ENCODE data around the gene CD47. TPM values are rescaled to one million over a fixed set of nuclear protein-coding genes. Genes with fewer than 3 reads are reported as not detected.

Gene CD47
- total RNA-seq (2022) (15.5 and 15.8 TPM in 2 replicates), Bru-seq, nascent RNA (percentile 53 among the genes with signal in this experiment), BruChase-seq, experiment 1, labeled RNA remaining after a 2-hour chase (percentile 59 among the genes with signal in this experiment), BruChase-seq, experiment 2, labeled RNA remaining after a 6-hour chase (percentile 65 among the genes with signal in this experiment)
- long read RNA-seq, full-length matches to known transcripts = 26 of 35 reads
- long read RNA-seq, partial matches to known transcripts = 0 of 35 reads
- long read RNA-seq, other reads (novel, unspliced or antisense) = 9 of 35 reads

DNA sequence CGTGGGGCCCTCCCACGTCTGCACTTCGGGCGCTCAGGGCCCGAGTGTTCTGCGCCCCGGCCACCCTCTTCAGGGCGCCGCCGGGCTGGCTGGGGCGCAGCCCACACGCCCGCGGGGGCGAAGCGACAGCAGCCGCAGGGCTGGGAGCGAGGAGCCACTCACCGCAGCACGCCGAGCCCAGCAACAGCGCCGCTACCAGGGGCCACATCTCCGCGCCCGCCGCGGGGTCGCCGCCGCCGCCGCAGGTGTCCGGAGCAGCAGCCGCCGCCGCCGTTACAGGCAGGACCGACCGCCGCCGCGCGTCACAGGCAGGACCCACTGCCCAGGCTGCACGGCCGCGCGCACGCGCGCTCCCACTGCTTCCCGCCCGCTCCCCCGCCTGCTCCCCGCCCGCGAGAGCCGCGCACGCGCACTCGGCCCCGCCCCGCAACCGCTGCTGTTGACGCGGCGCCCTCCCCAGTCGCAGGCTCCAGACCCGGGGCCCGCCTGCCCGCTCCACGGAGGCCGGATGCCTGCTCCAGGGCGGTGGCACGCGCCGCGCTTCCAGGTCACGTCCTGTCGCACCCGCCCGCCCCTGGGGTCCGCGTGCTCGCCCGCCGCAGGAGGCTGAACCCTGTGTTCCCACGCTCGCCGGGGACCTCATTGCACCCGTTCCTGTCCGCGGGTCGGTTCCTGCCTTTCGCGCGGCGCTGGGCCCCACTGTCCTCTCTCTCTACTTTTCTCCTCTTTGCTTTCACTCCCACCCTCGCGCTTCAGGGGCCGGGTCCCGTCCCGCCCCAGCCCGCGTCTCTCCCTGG, at the start of gene CD47:
TSS of gene CD47 (minus strand) at position 331 of the 797 bp plus-strand sequence. CDS start at position 208, 123 bp downstream.
- no TSS peak for BruUV-seq (replicated peaks)
- ChIA-PET POLR2A (no interaction called here), CTCF (no interaction called here)
- intact Hi-C loops (cut with micrococcal nuclease; ENCODE audit: unreplicated experiment) = no loop called here
- Mint-ChIP-seq H3K9me3 (ENCODE audit: unreplicated experiment) (no peaks in the 10 kb centered on the region), H3K27ac (ENCODE audit: unreplicated experiment) (peak within 1 kb of the TSS; percentile 65), H3K36me3 (ENCODE audit: insufficient read depth, unreplicated experiment) (peaks cover 5% of the 10 kb centered on the region), H3K4me1 (ENCODE audit: low read depth, unreplicated experiment) (no peaks in the 10 kb centered on the region), H3K4me3 (ENCODE audit: unreplicated experiment) (peak within 1 kb of the TSS; percentile 91), H3K27me3 (ENCODE audit: insufficient read depth, unreplicated experiment) (peaks cover 3% of the 10 kb centered on the region)
- TF ChIP-seq, protein P1, sequence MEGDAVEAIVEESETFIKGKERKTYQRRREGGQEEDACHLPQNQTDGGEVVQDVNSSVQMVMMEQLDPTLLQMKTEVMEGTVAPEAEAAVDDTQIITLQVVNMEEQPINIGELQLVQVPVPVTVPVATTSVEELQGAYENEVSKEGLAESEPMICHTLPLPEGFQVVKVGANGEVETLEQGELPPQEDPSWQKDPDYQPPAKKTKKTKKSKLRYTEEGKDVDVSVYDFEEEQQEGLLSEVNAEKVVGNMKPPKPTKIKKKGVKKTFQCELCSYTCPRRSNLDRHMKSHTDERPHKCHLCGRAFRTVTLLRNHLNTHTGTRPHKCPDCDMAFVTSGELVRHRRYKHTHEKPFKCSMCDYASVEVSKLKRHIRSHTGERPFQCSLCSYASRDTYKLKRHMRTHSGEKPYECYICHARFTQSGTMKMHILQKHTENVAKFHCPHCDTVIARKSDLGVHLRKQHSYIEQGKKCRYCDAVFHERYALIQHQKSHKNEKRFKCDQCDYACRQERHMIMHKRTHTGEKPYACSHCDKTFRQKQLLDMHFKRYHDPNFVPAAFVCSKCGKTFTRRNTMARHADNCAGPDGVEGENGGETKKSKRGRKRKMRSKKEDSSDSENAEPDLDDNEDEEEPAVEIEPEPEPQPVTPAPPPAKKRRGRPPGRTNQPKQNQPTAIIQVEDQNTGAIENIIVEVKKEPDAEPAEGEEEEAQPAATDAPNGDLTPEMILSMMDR (IDR thresholded peaks at IDR 0.05; ENCODE audit: insufficient read depth in 1 of 2, low read depth in 1 of 2, low read length in 1 of 2, severe bottlenecking in 1 of 2, unreplicated experiment in 1 of 2) = no peak
- Histone ChIP-seq H3K4me3 (ENCODE audit: low read depth, low read length) (peak within 1 kb of the TSS; percentile 71), H3K4me1 (0 out of 2 replicates have a peak, but pooled peaks cover 3% of the 10 kb centered on the region), H3K36me3 (ENCODE audit: control insufficient read depth, insufficient read depth, low read length) (no peaks in the 10 kb centered on the region), H3K9me3 (peaks cover 5% of the 10 kb centered on the region; the same call in 1 of the 2 replicates), H3K27me3 (replicated peaks; ENCODE audit: control insufficient read depth, insufficient read depth, low read length) (no peaks in the 10 kb centered on the region)
- DNase-seq = peak; percentile 83 to 91

DNA sequence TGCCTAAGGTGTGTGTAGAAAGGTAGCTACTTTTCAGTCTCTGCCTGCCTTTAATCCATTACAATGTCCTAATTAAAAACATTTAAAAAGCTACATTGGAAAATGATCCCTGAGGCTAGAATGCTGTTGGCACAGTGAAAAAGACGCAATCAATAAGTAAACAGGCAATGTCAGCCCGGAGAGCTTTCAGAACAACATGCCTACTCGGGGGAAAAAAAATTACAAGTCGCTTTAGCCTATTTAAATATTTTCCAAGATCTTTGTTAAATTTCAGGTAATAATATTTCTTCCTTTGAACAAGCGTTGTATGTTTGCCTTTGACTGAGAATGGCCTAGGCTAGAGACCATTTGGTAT, 46.6 kb upstream of the CD47 start:
- Histone ChIP-seq H3K36me3 (ENCODE audit: control insufficient read depth, insufficient read depth, low read length) (no peaks in the 10 kb centered on the region), H3K27me3 (replicated peaks; ENCODE audit: control insufficient read depth, insufficient read depth, low read length) (no peaks in the 10 kb centered on the region), H3K4me3 (ENCODE audit: low read depth, low read length) (no peak overlapping the region), H3K4me1 (0 out of 2 replicates have a peak, but pooled peaks cover 3% of the 10 kb centered on the region), H3K9me3 (no peaks in the 10 kb centered on the region)
- Mint-ChIP-seq H3K9me3 (ENCODE audit: unreplicated experiment) (no peaks in the 10 kb centered on the region), H3K36me3 (ENCODE audit: insufficient read depth, unreplicated experiment) (no peaks in the 10 kb centered on the region), H3K4me3 (ENCODE audit: unreplicated experiment) (no peak overlapping the region), H3K27ac (ENCODE audit: unreplicated experiment) (peak overlapping the region; percentile 64), H3K27me3 (ENCODE audit: insufficient read depth, unreplicated experiment) (no peaks in the 10 kb centered on the region), H3K4me1 (ENCODE audit: low read depth, unreplicated experiment) (no peaks in the 10 kb centered on the region)
- intact Hi-C loops (cut with micrococcal nuclease; ENCODE audit: unreplicated experiment) = no loop called here
- DNase-seq = no peak
- CTCF ChIA-PET = no interaction called here
- TF ChIP-seq, protein P1 (IDR thresholded peaks at IDR 0.05; ENCODE audit: insufficient read depth in 1 of 2, low read depth in 1 of 2, low read length in 1 of 2, severe bottlenecking in 1 of 2, unreplicated experiment in 1 of 2) = no peak
- no TSS peak for BruUV-seq (replicated peaks)
- POLR2A ChIA-PET = no interaction called here

DNA sequence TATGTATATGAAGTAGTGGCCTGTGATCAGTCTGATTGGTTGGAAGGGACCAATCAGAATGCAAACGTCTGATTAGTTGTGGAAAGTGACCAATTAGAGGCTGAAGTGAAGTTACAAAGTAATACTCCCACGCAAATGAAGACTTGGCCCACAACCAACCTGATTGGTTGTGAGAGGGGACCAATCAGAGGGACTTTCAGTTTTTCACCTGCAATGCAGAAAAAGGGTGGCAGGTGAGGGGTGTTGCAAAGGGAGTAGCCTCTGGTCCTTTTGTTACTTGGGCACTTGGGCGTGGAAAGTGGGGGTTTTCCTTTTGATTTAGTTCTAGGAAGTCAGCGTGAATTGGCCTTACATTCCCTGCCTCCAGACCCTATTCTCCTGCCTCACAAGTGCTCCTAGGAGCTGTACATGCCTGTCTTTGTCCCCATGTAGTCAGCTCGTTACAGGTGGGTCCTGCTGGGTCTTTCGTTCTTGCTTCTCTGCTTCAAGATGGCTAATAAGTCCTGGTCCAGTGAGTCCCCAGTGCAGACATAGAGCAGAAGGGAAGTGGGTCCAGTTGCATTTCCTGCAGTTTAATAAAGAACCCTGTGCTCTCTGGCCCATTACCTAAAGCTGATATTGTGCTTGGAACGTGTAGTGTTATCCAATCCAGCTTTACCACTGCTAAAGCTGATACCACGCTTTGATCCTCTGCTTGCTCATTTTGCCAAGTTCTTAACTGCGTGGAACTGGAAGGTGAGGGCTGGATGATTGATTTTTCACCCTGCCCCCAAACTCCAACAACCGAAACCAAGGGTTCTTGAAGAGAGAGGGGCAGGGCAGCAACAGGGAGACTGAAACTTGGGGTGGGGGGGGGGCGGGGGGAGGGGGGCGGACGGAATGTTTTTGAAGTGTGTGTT, 46.0 kb upstream of the CD47 start:
- Histone ChIP-seq H3K4me3 (ENCODE audit: low read depth, low read length) (no peak overlapping the region), H3K4me1 (0 out of 2 replicates have a peak, but pooled peaks cover 3% of the 10 kb centered on the region), H3K36me3 (ENCODE audit: control insufficient read depth, insufficient read depth, low read length) (no peaks in the 10 kb centered on the region), H3K9me3 (no peaks in the 10 kb centered on the region), H3K27me3 (replicated peaks; ENCODE audit: control insufficient read depth, insufficient read depth, low read length) (no peaks in the 10 kb centered on the region)
- DNase-seq = peak in 1 of 2 experiments; percentile 5
- peaks cover under 1% of the 10 kb centered on the region for H3K27me3 Mint-ChIP-seq (ENCODE audit: insufficient read depth, unreplicated experiment)
- CTCF ChIA-PET = no interaction called here
- H3K4me3 Mint-ChIP-seq (ENCODE audit: unreplicated experiment) = no peak overlapping the region
- POLR2A ChIA-PET = no interaction called here
- no peaks in the 10 kb centered on the region for H3K36me3 Mint-ChIP-seq (ENCODE audit: insufficient read depth, unreplicated experiment)
- BruUV-seq (replicated peaks) = no TSS peak
- intact Hi-C loops (cut with micrococcal nuclease; ENCODE audit: unreplicated experiment) = no loop called here
- H3K27ac Mint-ChIP-seq (ENCODE audit: unreplicated experiment) = peak overlapping the region; percentile 64
- TF ChIP-seq, protein P1 (IDR thresholded peaks at IDR 0.05; ENCODE audit: insufficient read depth in 1 of 2, low read depth in 1 of 2, low read length in 1 of 2, severe bottlenecking in 1 of 2, unreplicated experiment in 1 of 2) = no peak
- H3K9me3 Mint-ChIP-seq (ENCODE audit: unreplicated experiment) = no peaks in the 10 kb centered on the region
- H3K4me1 Mint-ChIP-seq (ENCODE audit: low read depth, unreplicated experiment) = no peaks in the 10 kb centered on the region

Measured in Caco-2 (cell line).